Left lobe of liver (tissue), 2 donors: ENCODE measurements around the gene OR5H1. TPM values are rescaled to one million over a fixed set of nuclear protein-coding genes. Genes with fewer than 3 reads are reported as not detected.

ENCODE experiments used
- ATAC-seq: fragments of 200-7000 bp; cut with Tn5 transposase; one replicate; pipeline ENCODE4 v1.9.1; 2020; ENCODE audit warnings: mild to moderate bottlenecking, moderate library complexity
- DNase-seq: peaks from one replicate; pipeline ENCODE4 v3.0.0-alpha.2; 2020; ENCODE audit warnings: low spot score
- total RNA-seq: library from RNA; stranded (reverse); gene quantifications from one replicate; pipeline ENCODE4 v1.2.1, GENCODE V29; 2021
- donor health status: DM: no; HTN: no; CAD: no; lungs with moderate emphysema.
- donor health status: DM: no; HTN: yes; CAD: no.

The OR5H1 gene
- total RNA-seq, 1 donor from 2014 or later: not detected

DNA sequence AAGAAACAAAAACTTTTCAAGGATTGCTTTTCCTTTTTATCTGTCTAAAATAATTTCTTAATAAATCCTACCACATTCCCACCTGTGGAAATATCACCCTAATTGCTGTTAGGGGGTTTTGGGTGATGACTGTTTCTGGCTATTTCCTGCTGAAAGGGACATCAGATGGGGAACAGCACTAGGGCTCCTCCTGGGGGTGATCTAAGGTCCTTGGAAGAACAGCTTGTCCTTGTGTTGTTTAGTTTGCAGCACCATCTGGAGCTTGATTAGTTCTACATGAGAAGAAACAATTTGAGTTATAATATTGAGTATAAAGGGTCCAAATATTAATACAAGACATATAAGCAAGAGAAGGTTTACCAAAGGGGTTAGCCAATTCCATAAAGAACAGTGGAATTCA, 54.7 kb downstream of the OR5H1 start:
- ATAC-seq: no peak
- no peak for DNase-seq

Other genes with a start within 250 kb of the OR5H1 start
- gene RIOX2, start 158.3 kb upstream of the OR5H1 start, total RNA-seq: 10.1 TPM
- gene GABRR3, start 95.4 kb upstream of the OR5H1 start, total RNA-seq: not detected
- gene OR5AC2, start 43.5 kb upstream of the OR5H1 start, total RNA-seq: not detected
- not detected for gene OR5H14, start 16.8 kb downstream of the OR5H1 start, total RNA-seq
- not detected for gene OR5H15, start 36.0 kb downstream of the OR5H1 start, total RNA-seq
- gene OR5H6, start 133.5 kb downstream of the OR5H1 start, total RNA-seq: not detected
- not detected for gene OR5H2, start 151.8 kb downstream of the OR5H1 start, total RNA-seq
- not detected for gene OR5K4, start 223.1 kb downstream of the OR5H1 start, total RNA-seq